ENCODE measurements around the gene PPP1R3G.

DNA sequence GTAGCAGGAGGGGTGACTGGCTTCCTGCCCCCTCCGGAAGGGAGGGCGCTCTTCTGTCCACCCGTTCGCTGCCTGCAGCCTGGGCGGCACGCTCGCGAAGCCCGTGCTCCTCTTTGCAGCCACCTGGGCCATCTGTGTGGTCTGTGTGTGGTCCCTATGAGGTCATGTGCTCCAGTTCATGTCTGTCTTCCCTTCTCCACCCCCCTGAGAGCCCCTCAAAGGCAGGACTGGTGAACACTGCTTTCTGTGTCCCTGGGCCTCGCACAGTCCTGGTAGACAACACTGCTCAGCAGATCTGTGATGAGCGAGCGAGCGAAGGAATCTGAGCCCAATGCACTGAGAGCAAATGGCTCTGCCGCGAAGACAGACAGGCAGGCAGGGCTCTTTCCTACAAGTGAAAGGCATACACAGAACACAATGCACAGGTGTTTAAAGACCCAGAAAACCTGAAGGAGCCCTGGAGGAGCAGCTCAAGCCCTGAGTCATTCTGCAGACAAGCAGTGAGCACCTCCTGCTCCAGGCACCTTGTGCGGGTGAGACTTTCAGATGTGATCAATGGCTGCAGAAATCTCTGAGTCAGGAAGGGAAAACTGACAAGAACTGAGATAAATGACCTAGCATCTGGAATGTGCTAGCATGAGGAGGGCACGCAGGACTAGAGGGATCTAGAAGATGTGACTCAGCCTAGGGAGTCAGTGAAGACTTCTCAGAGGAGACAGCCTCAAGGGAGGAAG, 27.1 kb downstream of the PPP1R3G start:
- TF ChIP-seq, protein P1, sequence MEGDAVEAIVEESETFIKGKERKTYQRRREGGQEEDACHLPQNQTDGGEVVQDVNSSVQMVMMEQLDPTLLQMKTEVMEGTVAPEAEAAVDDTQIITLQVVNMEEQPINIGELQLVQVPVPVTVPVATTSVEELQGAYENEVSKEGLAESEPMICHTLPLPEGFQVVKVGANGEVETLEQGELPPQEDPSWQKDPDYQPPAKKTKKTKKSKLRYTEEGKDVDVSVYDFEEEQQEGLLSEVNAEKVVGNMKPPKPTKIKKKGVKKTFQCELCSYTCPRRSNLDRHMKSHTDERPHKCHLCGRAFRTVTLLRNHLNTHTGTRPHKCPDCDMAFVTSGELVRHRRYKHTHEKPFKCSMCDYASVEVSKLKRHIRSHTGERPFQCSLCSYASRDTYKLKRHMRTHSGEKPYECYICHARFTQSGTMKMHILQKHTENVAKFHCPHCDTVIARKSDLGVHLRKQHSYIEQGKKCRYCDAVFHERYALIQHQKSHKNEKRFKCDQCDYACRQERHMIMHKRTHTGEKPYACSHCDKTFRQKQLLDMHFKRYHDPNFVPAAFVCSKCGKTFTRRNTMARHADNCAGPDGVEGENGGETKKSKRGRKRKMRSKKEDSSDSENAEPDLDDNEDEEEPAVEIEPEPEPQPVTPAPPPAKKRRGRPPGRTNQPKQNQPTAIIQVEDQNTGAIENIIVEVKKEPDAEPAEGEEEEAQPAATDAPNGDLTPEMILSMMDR (IDR thresholded peaks at IDR 0.05), result no peak
- TF ChIP-seq EZH2 (IDR thresholded peaks at IDR 0.05; ENCODE audit: borderline replicate concordance, insufficient read depth, low read depth, low read length, poor library complexity, severe bottlenecking), result no peak
